Activated CD4-positive, CD25-positive, alpha-beta regulatory T cell treated with anti-CD3 and anti-CD28 coated beads, Interleukin-2, amount 50 U/mL, for 16 hours (primary cell): ENCODE measurements around the gene FAM241A.
"Not testable (repeated sequence)": the region's sequence is repeated elsewhere in the genome, so short reads cannot be mapped to it uniquely, and the experiment has no call there.

ENCODE experiments used
- DNase-seq: peaks from one replicate; pipeline ENCODE4 v3.0.0-alpha.2; 2020; ENCODE audit warnings: low read depth, low spot score

FAM241A gene

GRCh38 chr4:112138538-112138937 is 6.7 kb upstream of the FAM241A start:
- no peak for DNase-seq

GRCh38 chr4:112140536-112140935 is 4.7 kb upstream of the FAM241A start:
- no peak for DNase-seq

GRCh38 chr4:112141366-112142138 is 3.7 kb upstream of the FAM241A start:
- DNase-seq = no peak

- DNase-seq = no peak
Observed at GRCh38 chr4:112142182-112142581, 3.1 kb upstream of the FAM241A start.

GRCh38 chr4:112143781-112144180 is 1.5 kb upstream of the FAM241A start:
- no peak for DNase-seq

GRCh38 chr4:112144546-112145325 is 518 bp upstream of the FAM241A start:
- no peak for DNase-seq

- peak; percentile 48 for DNase-seq
Observed at GRCh38 chr4:112145790-112146501, 692 bp downstream of the FAM241A start.

GRCh38 chr4:112146502-112146813 is 1.2 kb downstream of the FAM241A start:
- no peak for DNase-seq

GRCh38 chr4:112147697-112148096 is 2.4 kb downstream of the FAM241A start:
- no peak for DNase-seq

- DNase-seq = no peak
Observed at GRCh38 chr4:112150920-112151319, 5.7 kb downstream of the FAM241A start.

GRCh38 chr4:112152521-112152920 is 7.3 kb downstream of the FAM241A start:
- DNase-seq = no peak

- DNase-seq = no peak
Observed at GRCh38 chr4:112153211-112153791, 8.0 kb downstream of the FAM241A start.

GRCh38 chr4:112156112-112156511 is 10.9 kb downstream of the FAM241A start:
- no peak for DNase-seq

GRCh38 chr4:112156553-112156952 is 11.3 kb downstream of the FAM241A start:
- no peak for DNase-seq

- DNase-seq = not testable (repeated sequence)
Observed at GRCh38 chr4:112163706-112164105, 18.5 kb downstream of the FAM241A start.

- peak; percentile 6 for DNase-seq
Observed at GRCh38 chr4:112167794-112168193, 22.5 kb downstream of the FAM241A start.

- DNase-seq = no peak
Observed at GRCh38 chr4:112168719-112169500, 23.7 kb downstream of the FAM241A start.

- no peak for DNase-seq
Observed at GRCh38 chr4:112170451-112170993, 25.3 kb downstream of the FAM241A start.

GRCh38 chr4:112171051-112171763 is 26.0 kb downstream of the FAM241A start:
- not testable (repeated sequence) for DNase-seq

GRCh38 chr4:112172180-112172579 is 26.9 kb downstream of the FAM241A start:
- DNase-seq = no peak
